HG03139 (cell line): ENCODE data around the gene KLF1.
"Not testable (repeated sequence)": the region's sequence is repeated elsewhere in the genome, so short reads cannot be mapped to it uniquely, and the experiment has no call there.

Source experiments
- ATAC-seq: cut with Tn5 transposase; IDR thresholded peaks from one replicate; pipeline ENCODE4 v1.9.1; 2021; ENCODE audit not compliant: unreplicated experiment

The KLF1 gene

GRCh38 chr19:12891553-12892021 lies 4.6 kb upstream of the KLF1 start:
- no peak for ATAC-seq

GRCh38 chr19:12890787-12891552 lies 4.0 kb upstream of the KLF1 start, which contains the start of gene GCDH:
Gene GCDH, plus strand, starts transcription at chr19:12891160. Its CDS starts 145 bp downstream, at chr19:12891305.
- ATAC-seq, result peak; percentile 83

- not testable (repeated sequence) for ATAC-seq
Measured at GRCh38 chr19:12890299-12890786, 3.3 kb upstream of the KLF1 start.

- ATAC-seq, result no peak
Measured at GRCh38 chr19:12888006-12888603, 1.1 kb upstream of the KLF1 start.

- no peak for ATAC-seq
Measured at GRCh38 chr19:12886651-12886968, 391 bp downstream of the KLF1 start.

- ATAC-seq, result no peak
Measured at GRCh38 chr19:12885749-12886650, 1.0 kb downstream of the KLF1 start.

- ATAC-seq, result no peak
Measured at GRCh38 chr19:12884926-12885748, 1.9 kb downstream of the KLF1 start.

- no peak for ATAC-seq
Measured at GRCh38 chr19:12884627-12884925, 2.4 kb downstream of the KLF1 start.

GRCh38 chr19:12884202-12884601 lies 2.8 kb downstream of the KLF1 start:
- no peak for ATAC-seq

- ATAC-seq, result no peak
Measured at GRCh38 chr19:12882589-12882988, 4.4 kb downstream of the KLF1 start.

- peak; percentile 74 for ATAC-seq
Measured at GRCh38 chr19:12881172-12881808, 5.7 kb downstream of the KLF1 start, which contains the start of gene DNASE2. Gene DNASE2, minus strand, starts transcription at chr19:12881449. Its CDS starts 74 bp downstream, at chr19:12881375.

GRCh38 chr19:12880551-12881171 lies 6.3 kb downstream of the KLF1 start:
- ATAC-seq, result peak; percentile 15

- ATAC-seq, result no peak
Measured at GRCh38 chr19:12875086-12875485, 11.9 kb downstream of the KLF1 start.

GRCh38 chr19:12873891-12874745 lies 12.9 kb downstream of the KLF1 start:
- ATAC-seq, result no peak

GRCh38 chr19:12872941-12873890 lies 13.8 kb downstream of the KLF1 start:
- ATAC-seq, result no peak

- ATAC-seq, result no peak
Measured at GRCh38 chr19:12872255-12872654, 14.7 kb downstream of the KLF1 start.

- no peak for ATAC-seq
Measured at GRCh38 chr19:12871681-12872080, 15.3 kb downstream of the KLF1 start.
